HG03196 (cell line): Measurements from ENCODE around the gene EDEM3.
"Not testable (repeated sequence)": the region's sequence is repeated elsewhere in the genome, so short reads cannot be mapped to it uniquely, and the experiment has no call there.

Experiments used
- ATAC-seq: cut with Tn5 transposase; IDR thresholded peaks from one replicate; pipeline ENCODE4 v1.9.1; 2021; ENCODE audit not compliant: unreplicated experiment

The EDEM3 gene, protein sequence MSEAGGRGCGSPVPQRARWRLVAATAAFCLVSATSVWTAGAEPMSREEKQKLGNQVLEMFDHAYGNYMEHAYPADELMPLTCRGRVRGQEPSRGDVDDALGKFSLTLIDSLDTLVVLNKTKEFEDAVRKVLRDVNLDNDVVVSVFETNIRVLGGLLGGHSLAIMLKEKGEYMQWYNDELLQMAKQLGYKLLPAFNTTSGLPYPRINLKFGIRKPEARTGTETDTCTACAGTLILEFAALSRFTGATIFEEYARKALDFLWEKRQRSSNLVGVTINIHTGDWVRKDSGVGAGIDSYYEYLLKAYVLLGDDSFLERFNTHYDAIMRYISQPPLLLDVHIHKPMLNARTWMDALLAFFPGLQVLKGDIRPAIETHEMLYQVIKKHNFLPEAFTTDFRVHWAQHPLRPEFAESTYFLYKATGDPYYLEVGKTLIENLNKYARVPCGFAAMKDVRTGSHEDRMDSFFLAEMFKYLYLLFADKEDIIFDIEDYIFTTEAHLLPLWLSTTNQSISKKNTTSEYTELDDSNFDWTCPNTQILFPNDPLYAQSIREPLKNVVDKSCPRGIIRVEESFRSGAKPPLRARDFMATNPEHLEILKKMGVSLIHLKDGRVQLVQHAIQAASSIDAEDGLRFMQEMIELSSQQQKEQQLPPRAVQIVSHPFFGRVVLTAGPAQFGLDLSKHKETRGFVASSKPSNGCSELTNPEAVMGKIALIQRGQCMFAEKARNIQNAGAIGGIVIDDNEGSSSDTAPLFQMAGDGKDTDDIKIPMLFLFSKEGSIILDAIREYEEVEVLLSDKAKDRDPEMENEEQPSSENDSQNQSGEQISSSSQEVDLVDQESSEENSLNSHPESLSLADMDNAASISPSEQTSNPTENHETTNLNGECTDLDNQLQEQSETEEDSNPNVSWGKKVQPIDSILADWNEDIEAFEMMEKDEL

DNA sequence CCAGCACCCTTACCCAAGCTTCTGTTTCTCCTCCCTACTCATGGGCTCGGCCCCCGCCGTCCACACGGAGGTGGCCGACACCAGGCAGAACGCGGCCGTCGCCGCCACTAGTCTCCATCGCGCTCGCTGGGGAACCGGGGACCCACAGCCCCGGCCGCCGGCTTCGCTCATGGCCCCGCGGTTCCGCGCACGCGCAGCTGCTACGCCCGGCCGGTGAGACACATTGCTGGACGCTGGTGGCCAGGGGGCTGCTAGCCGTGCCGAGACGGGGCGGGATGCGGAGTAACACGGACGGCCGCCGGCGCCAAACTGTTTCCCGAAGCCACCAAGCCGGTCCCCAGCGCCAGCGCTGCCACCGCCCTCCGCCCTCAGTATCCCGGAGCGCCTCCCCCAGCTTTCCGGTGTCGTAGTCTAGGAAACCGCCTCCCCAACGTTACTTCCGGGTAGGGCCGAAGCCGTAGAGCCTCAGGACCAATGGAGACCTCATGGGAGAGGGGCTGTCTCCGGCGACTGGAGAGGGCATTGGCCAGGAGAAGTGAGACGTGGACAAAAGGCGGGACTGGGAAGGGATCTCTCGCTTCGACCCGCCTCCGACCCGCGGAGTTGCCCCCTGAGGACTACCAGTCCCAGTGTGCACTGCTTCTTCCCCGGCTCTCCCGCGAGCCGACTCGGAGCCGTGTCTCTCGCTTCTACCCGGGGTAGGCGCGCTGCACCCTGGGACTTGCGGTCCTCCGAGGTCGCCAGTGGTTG lies at the start of gene EDEM3:
Gene EDEM3, minus strand, starts transcription at position 383 of the 750 bp plus-strand sequence. Its CDS starts 212 bp downstream, at position 171.
- peak; percentile 96 for ATAC-seq

DNA sequence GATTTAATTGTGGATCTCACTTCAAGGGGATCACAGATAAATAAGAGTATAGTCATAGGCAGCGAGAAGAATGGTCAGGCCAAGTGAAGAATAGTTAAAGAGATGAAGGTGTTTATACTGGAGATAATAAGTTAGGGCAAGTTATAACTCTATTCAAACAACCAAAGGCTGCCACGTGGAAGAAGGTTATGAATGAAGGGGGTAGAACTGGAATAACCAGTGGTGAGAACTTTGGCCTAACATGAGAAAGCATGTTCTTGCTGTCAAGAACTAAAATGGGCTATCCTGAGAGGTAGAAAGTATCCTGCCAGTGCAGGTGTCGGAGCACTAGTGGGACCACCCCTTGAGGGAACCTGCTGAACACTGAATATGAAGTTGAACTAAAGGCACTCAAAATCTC lies 49.6 kb upstream of the EDEM3 start:
- no peak for ATAC-seq

DNA sequence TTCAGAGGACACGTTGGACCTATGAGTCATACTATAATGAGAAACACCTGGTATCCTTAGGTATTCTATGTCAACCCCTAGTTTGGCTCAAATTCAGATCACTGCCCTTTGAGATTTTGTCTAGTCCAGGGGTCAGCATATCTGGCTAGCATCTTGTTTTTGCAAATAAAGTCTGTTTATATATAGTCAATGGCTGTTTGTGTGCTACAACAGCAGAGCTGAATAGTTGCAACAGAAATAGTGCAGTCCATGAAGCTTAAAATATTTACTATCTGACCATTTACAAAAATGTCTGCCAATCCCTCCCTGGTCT lies 48.5 kb upstream of the EDEM3 start:
- ATAC-seq: no peak

DNA sequence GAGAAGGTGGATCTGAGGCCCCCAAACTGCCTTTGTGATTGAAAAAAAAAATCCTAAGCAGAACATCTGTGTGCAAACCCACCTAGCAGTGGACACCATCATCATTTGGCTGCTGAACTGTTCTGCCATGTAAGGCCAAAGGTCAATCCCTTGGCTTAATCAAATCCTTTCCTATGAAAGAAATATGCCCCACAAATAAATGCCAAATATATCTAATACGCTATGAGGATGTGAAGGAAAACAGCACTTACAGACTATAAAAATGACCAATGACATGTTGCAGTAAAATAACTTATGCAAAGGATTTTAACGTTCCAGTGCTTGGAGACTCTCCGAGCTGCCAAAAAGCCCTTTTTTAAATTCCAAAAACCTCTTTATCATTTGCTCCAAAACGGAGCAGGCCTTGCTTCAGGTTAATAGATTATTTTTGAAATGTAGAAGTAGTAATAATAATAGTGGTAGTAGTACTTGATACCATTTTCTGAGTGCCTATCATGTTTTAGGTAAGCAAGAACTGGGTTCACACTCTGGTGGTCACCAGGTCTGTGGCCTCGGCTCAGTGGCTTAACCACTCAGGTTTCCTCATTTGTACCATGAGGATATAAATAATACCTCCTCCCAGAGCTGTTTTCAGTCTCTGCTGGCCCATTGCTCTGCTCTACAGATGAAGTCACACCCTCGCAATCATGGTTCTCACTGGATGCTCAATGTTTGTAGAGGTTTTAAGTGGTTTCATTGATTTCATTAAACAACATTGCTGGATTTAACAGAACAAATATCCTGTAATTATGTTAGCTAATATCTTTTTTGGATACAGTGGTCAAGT lies 47.9 kb upstream of the EDEM3 start:
- ATAC-seq: no peak

DNA sequence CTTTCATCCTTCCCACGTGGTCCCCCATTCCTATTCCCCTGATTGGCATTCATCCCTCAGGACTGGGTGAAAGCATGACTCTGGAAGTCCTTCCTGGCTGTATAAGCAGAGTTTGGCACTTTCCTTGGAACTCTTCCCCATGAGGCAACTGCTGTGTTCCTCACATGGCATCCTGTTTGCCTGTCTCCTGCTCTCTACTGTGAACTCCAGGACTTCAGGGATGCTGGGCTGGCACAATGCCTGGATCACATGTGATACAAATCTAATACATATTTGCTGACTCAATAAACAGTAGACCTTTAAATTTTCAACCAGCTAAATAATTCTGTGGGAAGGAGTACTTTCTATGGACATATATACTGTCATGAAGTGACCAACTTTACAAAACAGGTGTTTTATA lies 46.8 kb upstream of the EDEM3 start:
- no peak for ATAC-seq

DNA sequence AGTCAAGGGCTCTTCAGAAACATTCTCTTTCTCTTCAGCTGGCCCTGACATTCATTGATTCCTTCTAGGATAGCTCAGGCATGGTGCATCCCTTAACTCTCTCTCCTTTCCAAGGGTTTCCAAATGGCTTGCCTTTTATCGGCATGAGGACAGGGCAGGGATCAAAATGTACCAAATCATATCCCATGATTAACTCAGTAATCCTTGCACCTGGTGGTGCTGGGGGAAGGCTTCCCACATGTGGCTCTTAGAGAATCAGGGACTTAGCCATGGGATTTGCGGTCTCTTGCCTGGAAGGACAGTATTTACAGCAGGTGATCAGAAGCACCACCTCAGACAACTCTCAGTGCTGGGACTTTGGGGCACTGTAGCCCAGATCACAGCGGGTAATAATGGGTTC lies 46.2 kb upstream of the EDEM3 start:
- no peak for ATAC-seq

DNA sequence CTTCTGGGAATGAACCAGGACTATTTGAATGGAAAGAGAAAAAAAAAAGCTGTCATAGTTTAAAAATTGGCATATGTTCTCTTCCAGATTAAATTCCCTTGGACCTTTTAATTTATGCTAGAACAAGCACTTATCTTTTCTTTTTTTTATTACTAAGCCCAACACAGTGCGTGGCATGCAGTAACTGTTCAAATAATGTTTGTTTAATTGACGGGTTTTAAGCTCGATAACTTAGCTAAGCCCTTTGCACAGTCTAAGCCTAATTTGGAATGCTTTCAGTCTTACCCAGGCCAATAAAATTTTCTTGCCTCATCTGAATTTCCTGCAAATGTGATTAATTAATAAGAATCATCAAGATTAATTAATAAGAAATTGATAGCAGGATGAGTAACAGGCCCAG lies 39.3 kb upstream of the EDEM3 start:
- ATAC-seq: no peak

DNA sequence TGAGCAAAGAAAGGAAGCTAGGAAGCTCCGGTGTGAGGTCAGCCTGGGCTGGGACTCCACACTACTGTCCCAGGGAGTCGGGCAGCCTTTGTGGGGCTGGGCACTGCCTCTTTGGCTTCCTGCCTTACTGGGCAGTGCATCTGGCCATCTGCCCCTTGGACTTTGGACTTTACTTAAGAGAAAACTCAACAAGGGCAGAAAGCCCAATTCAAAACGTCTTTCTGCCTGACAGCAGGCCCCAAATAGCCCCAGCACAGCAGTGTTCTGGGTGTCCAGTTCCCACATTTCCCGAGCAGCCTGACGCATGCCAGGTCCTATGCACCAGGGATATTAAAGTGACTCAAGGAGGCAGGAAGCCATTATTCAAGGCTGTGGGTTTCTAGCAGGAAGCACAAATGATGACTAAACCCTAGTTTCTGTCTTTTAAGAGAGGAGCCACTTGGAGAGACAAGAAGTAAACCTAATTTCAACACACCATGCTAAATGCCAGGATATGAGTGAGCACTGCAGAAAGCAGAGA lies 37.9 kb upstream of the EDEM3 start:
- no peak for ATAC-seq

DNA sequence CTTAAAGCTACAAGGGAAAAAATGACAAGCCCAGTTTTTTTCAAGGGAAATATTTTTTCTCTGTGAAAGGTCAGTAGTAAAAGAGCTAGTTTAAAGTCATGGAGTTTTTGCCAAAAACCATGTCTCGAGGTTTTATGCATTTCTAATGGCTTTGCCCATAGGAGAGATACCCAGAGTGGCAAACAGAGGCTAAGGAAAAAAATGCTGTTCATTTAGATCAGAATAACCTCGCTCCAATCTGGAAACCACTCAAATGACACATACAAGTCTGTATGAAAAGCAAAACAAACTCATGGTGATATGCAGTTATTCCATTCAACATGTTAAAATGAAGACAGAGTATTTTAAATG lies 36.9 kb upstream of the EDEM3 start:
- no peak for ATAC-seq

DNA sequence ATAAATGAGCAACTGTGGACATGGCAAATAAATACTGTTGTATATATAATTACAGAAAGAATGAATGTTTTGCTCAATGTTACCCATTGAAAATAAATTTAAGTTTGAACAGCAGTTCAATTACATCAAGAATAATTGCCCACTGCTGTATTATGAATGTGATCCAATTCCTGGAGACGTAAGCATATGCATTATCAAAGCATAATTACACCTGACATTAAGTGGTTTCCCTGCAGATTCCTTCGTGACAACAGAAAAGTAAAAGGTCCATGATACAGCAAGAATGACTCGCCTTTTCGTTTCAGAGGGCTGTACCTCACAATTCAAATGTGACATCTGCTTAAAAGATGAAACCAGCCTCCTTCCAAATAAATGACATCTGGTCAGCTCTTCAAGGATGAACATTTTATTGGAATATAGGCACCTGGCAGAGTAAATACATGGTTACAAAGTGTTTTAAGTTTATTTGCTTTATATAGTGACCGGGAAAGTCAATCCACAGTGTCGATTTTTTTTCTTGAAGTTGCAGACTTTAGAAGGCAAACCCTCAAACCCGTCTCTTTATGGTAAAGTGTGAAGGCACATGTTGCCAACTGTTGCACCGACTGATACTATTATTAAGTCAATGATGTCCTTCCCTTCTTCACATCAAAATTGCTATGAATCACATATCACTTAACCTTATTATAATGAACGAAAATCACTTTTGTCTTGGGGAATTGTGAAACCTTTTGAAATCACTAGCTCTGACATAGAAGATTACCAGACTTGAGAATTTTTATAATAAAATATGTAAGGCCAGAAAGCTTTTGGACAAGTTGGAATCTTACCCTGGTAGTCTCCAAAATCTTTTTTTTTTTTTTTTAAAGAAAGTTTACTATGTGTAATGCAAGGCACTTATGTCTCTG lies 36.2 kb upstream of the EDEM3 start:
- no peak for ATAC-seq

DNA sequence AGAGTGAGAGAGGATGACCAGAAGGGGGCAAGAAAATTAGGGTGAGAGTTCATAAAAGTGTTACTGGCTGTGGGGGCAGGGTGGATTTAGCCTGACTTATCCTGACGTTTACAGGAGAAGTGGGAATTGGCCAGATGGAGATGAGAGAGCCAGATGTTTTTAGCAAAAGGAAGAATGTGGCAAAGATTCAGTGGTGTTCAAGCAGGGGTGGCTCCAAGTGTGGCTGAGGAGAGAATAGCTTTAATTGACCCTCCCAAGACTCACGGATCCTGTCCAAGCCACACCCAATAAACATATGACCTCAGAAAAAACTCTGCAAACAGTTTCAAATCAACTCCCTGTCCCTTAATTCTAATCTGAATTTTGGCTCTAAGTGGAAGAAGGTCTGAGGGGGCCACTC lies 35.2 kb upstream of the EDEM3 start:
- ATAC-seq: no peak

DNA sequence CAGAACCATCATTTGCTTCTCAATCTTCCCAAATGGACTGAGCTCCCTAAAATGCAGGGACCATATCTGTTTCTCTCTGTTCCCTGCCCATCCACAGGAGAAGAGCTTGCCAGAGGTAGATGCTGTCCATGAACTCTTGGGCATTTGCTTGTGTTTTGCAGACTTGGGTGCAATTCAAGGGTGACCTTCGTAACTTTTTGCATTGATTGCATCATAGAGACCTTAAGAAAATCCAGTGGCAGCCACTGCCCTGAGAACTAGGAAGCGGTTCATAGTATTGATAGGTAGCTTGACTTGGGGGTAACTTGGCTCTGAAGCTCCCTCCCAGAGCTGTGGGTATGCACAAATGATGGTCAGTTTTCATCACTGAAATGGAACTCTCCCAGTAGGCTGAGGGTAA lies 34.3 kb upstream of the EDEM3 start:
- no peak for ATAC-seq

DNA sequence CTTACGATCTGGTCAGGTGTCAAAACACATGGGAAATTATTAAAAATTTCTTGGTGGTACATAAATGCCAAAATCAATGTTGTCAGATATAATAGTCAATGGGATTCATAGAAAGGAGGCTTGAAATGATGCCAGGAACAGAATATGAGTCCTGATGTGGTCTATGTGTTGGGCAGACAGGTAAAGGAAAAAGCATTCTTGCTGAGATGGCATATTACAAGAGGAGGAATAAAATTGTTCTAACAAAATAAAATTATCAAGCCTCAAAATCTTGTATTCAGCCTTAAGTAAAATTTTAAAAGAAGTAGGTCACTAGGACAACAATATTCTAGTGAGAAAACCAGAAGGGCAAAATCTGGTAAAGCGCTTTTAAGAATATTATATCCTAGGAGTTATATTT lies 30.9 kb upstream of the EDEM3 start:
- no peak for ATAC-seq

DNA sequence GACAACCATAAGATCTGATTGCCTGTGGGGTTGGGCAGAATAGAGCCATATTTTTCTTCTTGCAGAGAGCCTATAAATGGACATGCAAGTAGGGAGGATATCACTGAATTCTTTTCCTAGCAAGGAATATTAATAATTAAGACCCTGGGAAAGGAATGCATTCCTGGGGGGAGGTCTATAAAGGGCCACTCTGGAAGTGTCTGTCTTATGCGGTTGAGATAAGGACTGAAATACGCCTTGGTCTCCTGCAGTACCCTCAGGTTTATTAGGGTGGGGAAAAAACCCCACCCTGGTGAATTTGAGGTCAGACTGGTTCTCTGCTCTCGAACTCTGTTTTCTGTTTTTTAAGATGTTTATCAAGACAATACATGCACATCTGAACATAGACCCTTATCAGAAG lies 29.1 kb upstream of the EDEM3 start:
- ATAC-seq: not testable (repeated sequence)

DNA sequence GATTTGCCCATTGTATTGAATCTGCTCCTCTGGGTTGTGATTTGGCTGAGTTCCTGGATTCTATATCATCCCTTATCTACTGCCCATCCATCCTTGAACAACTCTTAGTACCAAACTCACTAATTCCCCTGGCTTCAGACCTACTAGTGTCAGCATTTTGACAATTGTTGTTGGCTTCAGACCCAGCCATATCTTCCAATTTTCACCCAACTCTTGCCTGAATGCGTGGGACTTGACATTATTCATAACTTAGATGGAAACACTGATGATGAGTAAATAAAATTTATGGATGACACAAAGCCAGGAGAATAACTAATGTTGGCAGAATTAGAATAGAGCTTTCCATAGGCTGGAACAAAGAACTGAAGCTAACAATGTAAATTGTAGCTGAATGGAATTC lies 27.3 kb upstream of the EDEM3 start:
- no peak for ATAC-seq

DNA sequence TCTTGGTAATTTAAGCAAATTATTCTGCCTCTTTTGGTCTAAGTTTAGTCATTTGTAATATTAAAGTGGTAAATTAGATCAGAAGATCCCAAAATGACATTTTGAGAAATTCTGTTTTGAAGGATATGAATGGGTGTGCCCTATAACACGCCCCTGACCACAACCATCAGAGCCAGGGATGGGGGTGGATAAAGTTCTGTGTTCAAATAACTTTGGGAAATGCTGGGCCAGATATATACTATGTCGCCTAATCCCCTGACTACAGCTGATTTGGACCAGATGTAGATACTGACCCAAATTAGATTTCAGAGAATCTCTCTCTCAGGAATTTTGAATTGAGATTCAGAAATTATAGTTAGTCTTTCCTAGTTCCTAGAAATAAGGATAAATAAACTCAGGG lies 21.2 kb upstream of the EDEM3 start:
- no peak for ATAC-seq

DNA sequence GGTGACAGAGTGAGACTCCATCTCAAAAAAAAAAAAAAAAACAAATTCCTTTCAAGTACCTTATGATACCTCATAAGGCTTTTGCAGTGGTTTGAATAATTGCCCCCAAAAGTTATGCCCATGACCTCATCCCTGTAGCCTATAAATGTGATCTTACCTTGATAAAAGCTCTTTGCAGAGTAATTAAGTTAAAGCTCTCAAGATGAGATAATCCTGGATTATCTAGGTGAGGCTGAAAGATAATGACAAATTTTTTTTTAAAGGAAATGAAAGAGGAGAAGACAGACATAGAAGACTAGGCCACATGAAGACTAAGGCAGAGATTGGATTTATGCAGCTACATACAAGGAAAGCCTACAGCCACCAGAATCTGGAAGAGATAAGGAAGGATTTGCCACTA lies 20.7 kb upstream of the EDEM3 start:
- ATAC-seq: no peak

DNA sequence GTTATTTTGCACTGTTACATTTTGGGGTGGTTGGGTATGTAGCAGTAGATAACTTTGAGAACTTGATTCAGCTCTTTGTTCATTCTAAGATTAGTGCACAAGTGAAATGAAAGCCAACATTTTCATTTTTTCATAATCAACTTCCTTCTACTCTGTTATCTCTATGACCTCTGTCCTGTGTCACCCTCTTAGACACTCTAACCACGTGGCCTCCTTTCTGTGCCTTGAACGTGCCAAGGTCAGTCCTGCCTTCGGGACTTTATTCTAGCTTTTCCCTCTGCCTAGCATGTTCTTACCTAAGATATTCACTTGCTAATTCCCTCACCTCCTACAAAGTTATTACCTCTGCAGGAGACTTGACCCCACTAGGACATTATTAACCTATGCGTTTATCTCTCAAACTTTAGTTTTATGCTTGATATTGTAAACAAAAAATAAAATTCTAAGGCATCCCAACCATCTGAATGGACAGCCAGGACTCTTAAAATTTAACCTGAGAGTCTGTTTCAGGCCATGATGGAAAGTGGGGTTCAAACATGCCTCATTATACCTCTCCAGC lies 19.2 kb upstream of the EDEM3 start:
- ATAC-seq: no peak

DNA sequence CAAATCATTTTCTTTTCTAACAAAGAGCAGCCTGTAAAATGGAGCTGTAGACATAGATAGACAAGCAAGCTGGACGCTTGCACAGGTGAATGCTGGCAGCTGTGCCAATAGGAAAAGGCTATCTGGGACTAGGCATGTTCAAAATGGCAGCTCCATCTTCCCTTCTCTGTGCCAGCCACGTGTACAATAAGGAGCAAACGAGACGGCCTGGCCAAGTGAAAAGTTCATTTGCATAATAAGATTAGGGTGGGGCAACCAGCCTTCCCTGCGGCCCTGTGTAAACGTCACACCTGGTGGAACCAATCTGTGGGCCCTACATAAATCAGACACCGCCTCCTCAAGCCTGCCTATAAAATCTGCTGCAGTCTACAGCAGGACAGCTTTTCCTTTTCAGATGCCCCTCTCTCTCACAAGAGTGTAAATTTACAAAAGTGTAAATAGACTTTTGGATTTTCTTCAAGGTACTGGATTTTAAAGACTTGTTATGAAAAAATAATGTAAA lies 16.6 kb upstream of the EDEM3 start:
- no peak for ATAC-seq
